NT2/D1 (cell line): Measurements from ENCODE around the gene DDX56.

Source experiments
- SUZ12 ChIP-seq: IDR thresholded peaks from 2 replicates; pipeline ENCODE4 v1.6.1; 2011; ENCODE audit not compliant: insufficient read length, insufficient read depth; ENCODE audit errors: extremely low read depth
- YY1 ChIP-seq: IDR thresholded peaks from 2 replicates; pipeline ENCODE4 v1.6.1; 2011; ENCODE audit not compliant: insufficient read length, insufficient read depth
- ZNF274 ChIP-seq: IDR thresholded peaks from 2 replicates; pipeline ENCODE4 v1.6.1; 2011; ENCODE audit warnings: mild to moderate bottlenecking, low read depth, low read length

GRCh38 chr7:44530990-44531389, 42.7 kb downstream of the DDX56 start:
- TF ChIP-seq YY1: no peak
- no peak for TF ChIP-seq ZNF274
- TF ChIP-seq SUZ12: no peak
